WERI-Rb-1 (cell line): Measurements from ENCODE around the gene RSPO3.
A peak's percentile ranks its signal among the peaks of the same experiment; 100 is the strongest.

Source experiments
- DNase-seq: peaks from one replicate; pipeline ENCODE4 v3.0.0-alpha.2; 2020
- H3K27ac ChIP-seq: fragments of 250-450 bp; sonication (Bioruptor Pico); 2 replicates; pipeline ENCODE4 v1.5.1; 2020; ENCODE audit warnings: mild to moderate bottlenecking, moderate library complexity
- H3K27me3 ChIP-seq: fragments of 250-450 bp; sonication (Bioruptor Pico); 2 replicates; pipeline ENCODE4 v1.5.1; 2021; ENCODE audit warnings: mild to moderate bottlenecking, low read depth, moderate library complexity; ENCODE audit not compliant: insufficient read depth, severe bottlenecking
- H3K36me3 ChIP-seq: fragments of 250-450 bp; sonication (Bioruptor Pico); 2 replicates; pipeline ENCODE4 v1.5.1; 2020; ENCODE audit warnings: mild to moderate bottlenecking, moderate library complexity
- H3K4me3 ChIP-seq: 2 replicates; pipeline ENCODE4 v1.5.1; 2011; ENCODE audit warnings: low read depth, mild to moderate bottlenecking, control low read depth, low read length
- H3K9me3 ChIP-seq: fragments of 250-450 bp; sonication (Bioruptor Pico); 2 replicates; pipeline ENCODE4 v1.5.1; 2021; ENCODE audit warnings: mild to moderate bottlenecking, moderate library complexity; ENCODE audit not compliant: severe bottlenecking
- CTCF ChIP-seq: IDR thresholded peaks from 2 replicates; pipeline ENCODE4 v1.5.1; 2011; ENCODE audit warnings: low read depth, mild to moderate bottlenecking, control low read depth, inconsistent platforms, low read length

The RSPO3 gene

DNA sequence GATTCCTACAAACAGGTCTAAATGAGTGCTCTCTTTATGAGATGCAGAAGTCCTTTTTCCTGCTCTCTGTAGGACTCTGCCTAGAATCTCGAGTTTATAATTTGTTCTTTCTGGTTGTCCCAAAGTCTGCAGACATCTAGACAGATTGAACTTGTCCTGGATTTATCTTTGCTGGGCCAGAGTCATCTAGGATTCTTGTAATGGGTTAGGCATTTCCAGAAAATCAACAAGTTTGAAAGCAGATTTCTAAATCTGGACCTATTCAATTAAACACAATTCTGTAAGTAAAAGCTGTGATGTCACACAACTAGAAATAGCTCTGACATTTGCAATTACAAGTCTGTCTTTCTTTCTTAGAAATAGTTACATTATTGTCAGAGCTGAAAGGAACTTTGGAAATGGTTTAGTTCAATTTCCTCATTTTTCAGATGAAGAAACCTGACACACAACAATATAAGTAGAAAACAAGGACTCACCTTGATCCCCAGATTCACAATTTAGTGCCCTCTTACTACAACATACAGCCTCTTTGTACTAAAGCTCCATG is 4.2 kb upstream of the RSPO3 start:
- no peak overlapping the region for H3K27ac ChIP-seq
- H3K27me3 ChIP-seq: peaks cover 18% of the 10 kb centered on the region
- no peaks in the 10 kb centered on the region for H3K36me3 ChIP-seq
- H3K4me3 ChIP-seq: no peak overlapping the region
- H3K9me3 ChIP-seq: no peaks in the 10 kb centered on the region
- DNase-seq: no peak
- TF ChIP-seq CTCF: no peak

DNA sequence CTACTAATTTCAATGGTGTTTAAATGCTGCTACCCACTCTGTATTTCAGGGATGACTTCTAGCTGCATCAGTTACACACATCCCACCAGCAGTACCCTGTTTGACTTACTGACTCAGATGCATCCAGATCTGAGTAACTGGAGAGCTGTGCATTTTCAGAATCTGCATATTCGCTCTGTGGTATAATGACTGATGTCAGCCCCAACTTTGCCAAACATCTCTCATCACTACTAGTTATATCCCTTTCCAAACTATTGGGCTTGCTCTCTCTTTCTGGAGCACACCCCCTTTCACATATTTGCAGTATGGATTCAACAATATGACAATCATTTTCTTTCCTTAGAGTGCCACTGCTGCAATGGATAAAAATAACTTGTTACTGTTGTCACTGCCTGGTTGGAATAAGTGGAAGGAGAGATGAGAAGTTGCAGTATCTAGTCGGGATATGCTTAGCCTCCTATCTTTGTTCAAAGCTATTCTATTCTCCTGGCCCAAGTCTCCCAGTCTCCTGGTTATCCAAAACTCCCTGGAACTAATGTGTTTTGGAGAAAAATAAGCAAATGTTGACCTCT is 3.3 kb upstream of the RSPO3 start:
- Histone ChIP-seq H3K4me3 (no peak overlapping the region), H3K9me3 (no peaks in the 10 kb centered on the region), H3K36me3 (no peaks in the 10 kb centered on the region), H3K27ac (no peak overlapping the region), H3K27me3 (peaks cover 27% of the 10 kb centered on the region)
- no peak for TF ChIP-seq CTCF
- DNase-seq: no peak

DNA sequence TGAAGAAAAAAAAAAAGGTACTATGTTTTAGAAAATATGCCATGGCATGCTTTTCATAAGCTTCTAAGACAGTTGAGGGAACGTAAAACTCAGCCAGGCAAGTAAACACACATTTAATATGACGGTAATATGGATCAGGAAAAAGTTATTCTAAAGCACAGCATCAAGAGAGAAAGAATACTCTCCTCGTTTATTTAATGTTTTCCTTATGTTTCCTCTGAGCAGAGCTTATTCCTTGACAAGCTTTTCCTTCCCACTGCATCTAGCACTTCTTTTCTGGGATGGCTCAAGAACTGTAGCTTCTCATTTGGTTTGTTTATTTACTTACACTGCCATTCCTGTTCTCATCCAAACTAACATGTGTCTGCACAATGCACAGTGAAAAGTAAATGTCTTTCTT is 2.7 kb upstream of the RSPO3 start:
- TF ChIP-seq CTCF: no peak
- peaks cover 33% of the 10 kb centered on the region for H3K27me3 ChIP-seq
- H3K36me3 ChIP-seq: no peaks in the 10 kb centered on the region
- H3K27ac ChIP-seq: no peak overlapping the region
- DNase-seq: no peak
- no peaks in the 10 kb centered on the region for H3K9me3 ChIP-seq
- H3K4me3 ChIP-seq: no peak overlapping the region

- Histone ChIP-seq H3K27ac (no peak overlapping the region), H3K4me3 (peak overlapping the region; percentile 32), H3K27me3 (peaks cover 41% of the 10 kb centered on the region), H3K36me3 (no peaks in the 10 kb centered on the region), H3K9me3 (no peaks in the 10 kb centered on the region)
- no peak for DNase-seq
- TF ChIP-seq CTCF: no peak
These were observed 533 bp upstream of the RSPO3 start for GRCh38 chr6:127117979-127118297.

GRCh38 chr6:127119102-127120022 is 891 bp downstream of the RSPO3 start:
- Histone ChIP-seq H3K4me3 (peak overlapping the region; percentile 53), H3K9me3 (no peaks in the 10 kb centered on the region), H3K36me3 (no peaks in the 10 kb centered on the region), H3K27me3 (peaks cover 41% of the 10 kb centered on the region), H3K27ac (no peak overlapping the region)
- TF ChIP-seq CTCF: no peak
- peak; percentile 18 for DNase-seq
